Measurements from ENCODE around the gene TBXA2R. TPM values are rescaled to one million over a fixed set of nuclear protein-coding genes. Genes with fewer than 3 reads are reported as not detected.
A peak's percentile ranks its signal among the peaks of the same experiment; 100 is the strongest.

The TBXA2R gene
- polyA plus RNA-seq, 3 donors: 2.1 to 2.6 (median 2.3) TPM

DNA sequence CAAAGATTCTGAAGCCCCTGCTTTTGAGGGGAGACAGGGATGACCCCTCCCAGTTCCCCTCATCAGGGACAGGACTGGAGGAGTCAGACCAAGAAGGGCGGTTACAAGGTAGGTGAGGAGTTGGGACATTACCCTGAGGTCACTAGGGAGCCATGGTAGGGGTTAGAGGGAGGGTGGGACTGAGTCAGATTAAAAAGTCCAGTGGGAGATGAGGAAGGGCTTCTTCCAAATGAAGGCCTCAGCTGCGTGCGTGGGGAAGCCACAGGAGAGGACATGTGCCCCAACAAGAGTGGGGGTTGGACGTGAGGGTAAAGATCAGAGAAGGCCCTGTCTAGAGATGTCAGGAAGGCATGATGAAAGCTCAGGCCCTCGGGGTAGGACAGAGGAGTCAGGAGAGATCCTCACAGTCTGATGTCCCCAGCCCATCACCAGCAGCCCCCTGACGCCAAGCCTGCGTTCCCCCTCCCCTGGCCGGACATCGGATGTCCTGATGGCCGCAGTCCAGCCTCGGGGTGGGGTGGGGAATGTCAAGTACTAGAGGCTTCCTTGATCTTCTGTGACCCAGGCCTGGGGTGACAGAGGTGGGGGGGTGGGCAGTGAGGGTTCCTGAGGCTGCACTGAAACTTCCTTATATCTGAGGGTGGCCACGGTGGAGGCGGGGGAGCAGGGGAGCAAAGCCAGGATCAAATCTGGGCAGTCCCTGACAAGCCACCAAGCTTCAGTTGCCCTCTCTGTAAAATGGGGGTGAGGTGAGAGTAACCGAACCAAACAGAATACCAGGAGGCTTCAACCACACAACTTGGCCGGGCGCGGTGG is 42.8 kb downstream of the TBXA2R start:
- DNase-seq (ENCODE audit: low read depth in 3 of 3, low spot score in 2 of 3): no peak

DNA sequence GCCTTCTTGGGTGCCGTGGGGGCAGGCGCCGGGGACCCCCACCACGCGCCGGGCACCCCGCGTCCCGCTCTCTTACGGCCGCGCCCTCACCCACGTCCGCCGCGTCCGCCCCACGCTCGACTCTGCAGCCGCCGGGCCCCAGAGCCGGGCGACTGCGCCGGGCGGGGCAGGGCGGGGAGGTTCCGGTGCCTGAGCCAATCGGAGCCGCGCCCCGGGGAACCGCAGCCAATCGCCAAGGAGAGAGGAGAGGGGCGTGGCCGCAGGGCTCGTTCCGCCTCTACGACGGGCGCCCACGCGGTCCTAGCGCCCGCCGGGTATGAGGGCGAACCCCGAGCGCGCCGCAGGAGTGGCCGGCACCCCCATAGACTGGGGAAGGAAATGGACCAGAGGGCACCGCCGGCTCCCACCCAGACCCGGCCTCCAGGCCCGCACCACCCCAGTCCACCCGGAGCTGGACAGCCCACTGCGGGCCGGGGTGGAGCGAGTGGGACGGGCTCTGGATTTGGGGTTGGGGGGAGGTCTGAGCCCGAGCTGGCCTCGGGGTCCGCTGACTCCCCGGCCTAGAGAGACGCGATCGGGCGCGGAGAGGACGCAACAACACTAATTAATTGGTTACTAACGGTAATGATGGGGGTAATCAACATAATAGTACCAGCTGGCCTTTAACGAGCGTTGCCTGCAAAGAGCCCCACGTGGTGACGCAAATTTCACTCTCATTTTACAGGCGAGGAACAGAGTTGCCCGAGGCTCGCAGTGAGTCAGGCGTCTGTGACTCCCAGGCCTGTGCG is 49.0 kb downstream of the TBXA2R start, which contains the start of gene MFSD12:
TSS of gene MFSD12 (minus strand) at position 126 of the 788 bp plus-strand sequence. CDS start 183 bp downstream, outside the sequence.
- DNase-seq (ENCODE audit: low read depth in 3 of 3, low spot score in 2 of 3): peak; percentile 66 to 88 (median 80)

DNA sequence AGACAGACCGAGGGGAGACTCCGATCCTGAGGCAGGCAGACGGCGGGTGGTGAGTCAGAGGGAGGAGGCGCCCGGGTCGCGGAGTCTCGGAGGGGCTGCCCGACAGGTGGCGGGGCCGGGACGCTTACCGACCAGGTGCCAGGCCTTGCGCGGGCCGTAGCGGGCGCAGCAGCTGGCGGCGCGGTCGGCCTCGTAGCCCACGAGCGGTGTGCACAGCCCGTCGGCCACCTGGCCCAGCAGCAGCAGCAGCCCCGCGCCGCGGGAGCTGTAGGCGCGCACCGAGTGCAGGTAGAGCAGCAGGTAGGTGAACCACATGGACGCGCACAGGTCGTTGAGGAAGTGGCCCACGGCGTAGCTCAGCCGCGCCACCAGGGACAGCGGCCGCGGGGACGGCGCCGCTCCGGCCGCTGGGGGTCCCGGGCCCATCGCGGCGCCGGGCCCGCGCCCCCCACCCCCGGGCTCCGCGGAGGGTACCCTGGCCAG is 49.7 kb downstream of the TBXA2R start:
- DNase-seq (ENCODE audit: low read depth in 3 of 3, low spot score in 2 of 3): no peak

DNA sequence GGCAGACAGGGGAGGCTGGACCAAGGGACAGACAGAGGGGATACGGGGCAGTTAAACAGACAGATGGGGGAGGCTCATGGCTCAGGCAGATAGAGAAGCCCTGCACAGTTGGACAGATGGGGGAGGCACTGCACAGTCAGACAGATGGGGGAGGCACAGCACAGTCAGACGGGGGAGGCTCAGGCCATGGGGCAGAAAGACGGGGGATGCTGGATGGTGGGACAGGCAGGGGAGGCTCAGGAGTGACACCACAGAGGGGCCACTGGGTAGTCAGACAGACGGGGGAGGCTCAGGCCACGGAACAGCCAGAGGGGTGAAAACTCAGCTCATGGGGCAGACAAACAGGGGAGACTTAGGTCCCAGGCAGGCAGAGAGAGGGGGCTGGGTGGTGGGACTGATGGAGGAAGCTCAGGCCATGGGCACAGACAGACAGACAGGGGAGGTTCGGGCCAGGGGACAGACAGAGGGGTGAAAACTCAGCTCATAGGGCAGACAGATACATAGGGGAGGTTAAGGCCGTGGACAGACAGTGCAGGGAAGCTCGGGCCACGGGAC is 50.2 kb downstream of the TBXA2R start:
- no peak for DNase-seq (ENCODE audit: low read depth in 3 of 3, low spot score in 2 of 3)

- DNase-seq (ENCODE audit: low read depth in 3 of 3, low spot score in 2 of 3): no peak
Measured at GRCh38 chr19:3555653-3556422, 50.8 kb downstream of the TBXA2R start.

DNA sequence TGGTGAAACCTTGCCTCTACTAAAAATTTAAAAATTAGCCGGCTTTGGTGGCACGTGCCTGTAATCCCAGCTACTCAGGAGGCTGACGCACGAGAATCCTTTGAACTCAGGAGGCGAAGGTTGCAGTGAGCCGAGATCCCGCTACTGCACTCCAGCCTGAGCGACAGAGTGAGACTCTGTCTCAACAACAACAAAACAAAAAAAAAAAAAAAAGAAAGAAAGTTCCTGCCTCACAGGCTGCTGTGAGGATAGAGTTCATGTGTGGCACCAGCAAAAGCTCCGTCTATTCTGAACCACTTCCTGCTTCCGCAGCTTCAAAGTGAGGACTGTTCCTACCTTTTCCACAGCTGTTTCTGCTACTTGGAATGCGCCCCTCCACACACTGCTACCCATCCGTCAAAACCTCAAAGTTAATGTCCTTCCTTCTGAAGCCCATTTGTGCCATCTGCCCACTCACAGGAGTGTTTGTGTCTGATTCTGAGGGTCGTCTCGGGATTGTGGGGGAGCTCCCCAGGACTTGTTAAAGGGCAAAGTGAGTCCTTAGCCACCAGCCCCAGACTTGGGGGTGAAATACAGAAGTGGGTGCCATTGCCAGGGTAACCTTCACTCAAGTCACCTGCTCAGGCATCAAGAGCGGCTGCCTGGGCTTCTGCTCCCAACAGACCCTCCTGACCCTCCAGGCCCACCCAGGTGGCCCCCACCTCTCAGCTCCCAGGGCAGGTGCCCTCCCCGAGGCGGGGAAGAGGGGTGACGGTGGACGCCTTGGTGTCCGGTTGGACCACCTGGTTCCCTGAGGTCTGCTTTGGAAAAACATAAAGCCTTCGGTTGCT is 52.2 kb downstream of the TBXA2R start:
- DNase-seq (ENCODE audit: low read depth in 3 of 3, low spot score in 2 of 3): no peak

- DNase-seq (ENCODE audit: low read depth in 3 of 3, low spot score in 2 of 3): no peak
Measured at GRCh38 chr19:3551792-3552095, 54.9 kb downstream of the TBXA2R start.

DNA sequence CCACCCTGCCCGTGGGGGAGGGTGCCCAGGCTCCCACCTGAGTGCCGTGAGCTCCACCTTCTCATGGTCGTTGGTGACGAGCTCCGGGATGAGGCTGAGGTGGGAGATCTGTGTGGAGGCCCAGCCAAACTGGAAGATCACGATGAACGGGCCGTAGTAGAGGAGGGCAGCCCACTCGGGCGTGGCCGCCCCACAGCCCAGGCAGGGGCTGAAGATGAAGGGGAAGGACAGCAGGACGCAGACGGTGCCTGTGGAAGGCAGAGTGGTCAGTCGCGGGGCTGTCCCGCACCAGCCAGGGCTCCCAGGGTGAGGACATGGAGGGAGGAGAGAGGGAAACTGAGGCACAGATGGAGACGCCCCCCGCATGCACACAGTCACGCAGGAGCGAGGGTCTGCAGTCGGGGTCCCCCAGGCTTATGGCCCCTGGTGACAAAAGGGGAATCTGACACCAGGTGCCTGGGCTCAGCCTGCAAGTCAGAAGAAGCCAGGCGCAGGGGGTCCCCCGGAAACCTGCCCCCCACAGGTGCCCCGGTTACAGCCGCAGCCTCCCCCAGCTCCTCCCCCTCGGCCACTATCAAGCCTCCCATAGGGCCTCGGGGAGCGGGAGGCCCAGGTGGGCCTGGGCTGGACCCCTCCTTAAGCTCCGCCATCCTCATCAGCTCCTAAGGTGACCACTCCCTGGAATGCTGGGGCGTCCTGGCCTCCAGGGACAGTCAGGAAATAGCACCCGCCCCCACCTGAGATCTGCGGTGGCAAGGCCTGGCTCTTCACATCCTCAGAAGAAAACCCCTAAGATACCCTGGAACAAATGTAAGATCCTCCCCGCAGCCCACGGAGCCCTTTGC is 55.5 kb downstream of the TBXA2R start:
- DNase-seq (ENCODE audit: low read depth in 3 of 3, low spot score in 2 of 3): no peak

GRCh38 chr19:3549816-3550215 is 56.9 kb downstream of the TBXA2R start:
- no peak for DNase-seq (ENCODE audit: low read depth in 3 of 3, low spot score in 2 of 3)

DNA sequence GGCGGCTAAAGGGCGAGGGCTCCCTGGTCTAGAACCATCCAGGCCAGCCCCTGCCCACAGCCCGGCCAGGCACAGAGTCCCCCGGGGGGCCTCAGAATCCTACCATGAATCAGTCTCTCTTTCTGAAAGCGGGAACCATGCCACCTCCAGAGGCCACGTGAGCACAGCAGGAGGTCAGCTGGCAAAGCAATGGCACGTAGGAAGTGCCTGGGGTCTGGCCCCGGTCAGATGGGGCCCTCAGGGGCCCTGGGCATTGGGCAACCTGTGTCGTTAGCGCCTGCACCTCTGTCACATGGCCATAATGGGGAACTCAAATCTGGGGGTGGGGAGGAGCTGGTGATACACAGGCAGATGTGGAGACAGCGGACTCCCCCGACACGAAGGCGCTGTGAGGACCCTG is 58.1 kb downstream of the TBXA2R start:
- DNase-seq (ENCODE audit: low read depth in 3 of 3, low spot score in 2 of 3): no peak

- DNase-seq (ENCODE audit: low read depth in 3 of 3, low spot score in 2 of 3): no peak
Measured at GRCh38 chr19:3547767-3548282, 58.9 kb downstream of the TBXA2R start.

- no peak for DNase-seq (ENCODE audit: low read depth in 3 of 3, low spot score in 2 of 3)
Measured at GRCh38 chr19:3547301-3547731, 59.4 kb downstream of the TBXA2R start.

DNA sequence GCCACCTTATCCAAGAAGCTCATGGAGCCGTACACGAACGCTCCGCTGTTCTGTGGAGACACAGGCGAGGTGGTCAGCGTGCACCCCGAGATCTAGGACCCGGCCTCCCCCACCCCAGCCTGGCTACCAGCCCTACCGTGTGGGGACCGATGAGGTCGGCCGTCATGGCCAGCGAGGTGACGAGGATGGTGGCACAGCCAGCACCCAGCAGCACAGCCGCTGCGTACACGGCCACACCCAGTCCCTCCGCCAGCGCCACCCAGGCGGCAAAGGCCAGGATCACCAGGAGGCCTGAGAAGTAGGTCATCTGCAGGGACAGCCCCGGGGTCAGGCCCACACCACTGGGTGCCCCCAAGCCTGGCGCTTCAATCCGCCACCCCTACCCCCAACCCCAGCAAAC is 60.6 kb downstream of the TBXA2R start:
- DNase-seq (ENCODE audit: low read depth in 3 of 3, low spot score in 2 of 3): no peak

GRCh38 chr19:3545669-3546034 is 61.0 kb downstream of the TBXA2R start:
- no peak for DNase-seq (ENCODE audit: low read depth in 3 of 3, low spot score in 2 of 3)

GRCh38 chr19:3544742-3545668 is 61.7 kb downstream of the TBXA2R start:
- DNase-seq (ENCODE audit: low read depth in 3 of 3, low spot score in 2 of 3): no peak

All from right renal cortex interstitium (tissue), 3 donors.